HEK293 (cell line): ENCODE results near the gene EPB41L5.
A peak's percentile ranks its signal among the peaks of the same experiment; 100 is the strongest.

Experiments
- CTCF ChIA-PET: fragments of 350-600 bp; formaldehyde crosslinking; extraction: SDS; loops from one replicate; lab custom pipeline; 2021; ENCODE audit warnings: antibody characterized with exemption; lab: Yijun Ruan, JAX
- POLR2A ChIA-PET: fragments of 300-600 bp; formaldehyde crosslinking; extraction: SDS; loops from one replicate; lab custom pipeline; 2020; ENCODE audit warnings: antibody characterized with exemption, inconsistent platforms; lab: Yijun Ruan, JAX
- H3K27ac ChIP-seq: fragments of 200-500 bp; sonication (Bioruptor generic); 2 replicates; pipeline ENCODE4 v1.5.1; 2014; ENCODE audit warnings: low read depth, low read length, control low read depth, inconsistent platforms; ENCODE audit errors: extremely low read depth
- H3K36me3 ChIP-seq, 2 experiments: fragments of 200-500 bp in 1 of 2; sonication (Bioruptor generic) in 1 of 2; 1 replicate in 1 of 2; 2 replicates in 1 of 2; pipeline ENCODE4 v1.5.1; 2014 to 2017; ENCODE audit warnings: inconsistent platforms in 2 of 2, low read length in 2 of 2; ENCODE audit not compliant: control insufficient read depth in 2 of 2, insufficient read depth in 1 of 2
- H3K4me1 ChIP-seq: fragments of 200-500 bp; sonication (Bioruptor generic); 2 replicates; pipeline ENCODE4 v1.5.1; 2014; ENCODE audit warnings: mild to moderate bottlenecking, low read length, inconsistent platforms; ENCODE audit not compliant: control insufficient read depth, insufficient read depth
- H3K4me3 ChIP-seq: 2 replicates; pipeline ENCODE4 v1.5.1; 2011; ENCODE audit warnings: low read depth, mild to moderate bottlenecking, control low read depth, low read length, moderate library complexity
- H3K9me3 ChIP-seq: fragments of 200-500 bp; sonication (Bioruptor generic); 2 replicates; pipeline ENCODE4 v1.5.1; 2014; ENCODE audit warnings: low read depth, low read length, inconsistent platforms; ENCODE audit not compliant: control insufficient read depth, insufficient read depth
- BCL11B ChIP-seq: fragments of 450-650 bp; formaldehyde crosslinking; IDR thresholded peaks from 2 replicates; pipeline ENCODE4 v1.5.1; 2016; ENCODE audit warnings: low read depth, missing biosample characterization, missing genetic modification characterization
- GLIS2 ChIP-seq: fragments of 450-650 bp; formaldehyde crosslinking; IDR thresholded peaks from 2 replicates; pipeline ENCODE4 v1.5.1; 2016; ENCODE audit warnings: missing biosample characterization, missing genetic modification characterization
- IKZF3 ChIP-seq: fragments of 450-650 bp; IDR thresholded peaks from 2 replicates; pipeline ENCODE4 v1.5.0; 2018; ENCODE audit warnings: missing biosample characterization, mild to moderate bottlenecking, missing genetic modification characterization, moderate library complexity
- MYNN ChIP-seq: fragments of 450-650 bp; formaldehyde crosslinking; IDR thresholded peaks from 2 replicates; pipeline ENCODE4 v1.5.1; 2016; ENCODE audit warnings: missing biosample characterization, missing genetic modification characterization, borderline replicate concordance
- TCF7L2 ChIP-seq: IDR thresholded peaks from 2 replicates; pipeline ENCODE4 v1.6.1; 2011; ENCODE audit warnings: low read depth, mild to moderate bottlenecking, inconsistent platforms, low read length, moderate library complexity, borderline replicate concordance
- ZBTB8A ChIP-seq: fragments of 450-650 bp; formaldehyde crosslinking; IDR thresholded peaks from 2 replicates; pipeline ENCODE4 v1.5.1; 2016; ENCODE audit warnings: missing biosample characterization, missing genetic modification characterization
- ZIC2 ChIP-seq: fragments of 450-650 bp; formaldehyde crosslinking; IDR thresholded peaks from 2 replicates; pipeline ENCODE4 v1.5.1; 2016; ENCODE audit warnings: missing biosample characterization, missing genetic modification characterization
- ZNF138 ChIP-seq: fragments of 450-650 bp; formaldehyde crosslinking; IDR thresholded peaks from 2 replicates; pipeline ENCODE4 v1.5.1; 2016; ENCODE audit warnings: missing biosample characterization, missing genetic modification characterization, borderline replicate concordance
- ZNF211 ChIP-seq: fragments of 450-650 bp; formaldehyde crosslinking; IDR thresholded peaks from 2 replicates; pipeline ENCODE4 v1.5.1; 2016; ENCODE audit warnings: low read depth, missing biosample characterization, missing genetic modification characterization
- ZNF24 ChIP-seq: fragments of 450-650 bp; formaldehyde crosslinking; IDR thresholded peaks from 2 replicates; pipeline ENCODE4 v1.5.1; 2016; ENCODE audit warnings: missing biosample characterization, missing genetic modification characterization
- ZNF366 ChIP-seq: fragments of 450-650 bp; formaldehyde crosslinking; conservative IDR thresholded peaks from 2 replicates; pipeline ENCODE4 v1.5.1; 2016; ENCODE audit warnings: missing biosample characterization, missing genetic modification characterization
- ZNF629 ChIP-seq: fragments of 450-650 bp; formaldehyde crosslinking; IDR thresholded peaks from 2 replicates; pipeline ENCODE4 v1.5.1; 2017; ENCODE audit warnings: missing biosample characterization, missing genetic modification characterization
- ZNF707 ChIP-seq: fragments of 450-650 bp; formaldehyde crosslinking; IDR thresholded peaks from 2 replicates; pipeline ENCODE4 v1.5.1; 2016; ENCODE audit warnings: missing biosample characterization, missing genetic modification characterization
- ZNF843 ChIP-seq: fragments of 450-650 bp; formaldehyde crosslinking; IDR thresholded peaks from 2 replicates; pipeline ENCODE4 v1.5.1; 2016; ENCODE audit warnings: missing biosample characterization, missing genetic modification characterization

Gene EPB41L5

DNA sequence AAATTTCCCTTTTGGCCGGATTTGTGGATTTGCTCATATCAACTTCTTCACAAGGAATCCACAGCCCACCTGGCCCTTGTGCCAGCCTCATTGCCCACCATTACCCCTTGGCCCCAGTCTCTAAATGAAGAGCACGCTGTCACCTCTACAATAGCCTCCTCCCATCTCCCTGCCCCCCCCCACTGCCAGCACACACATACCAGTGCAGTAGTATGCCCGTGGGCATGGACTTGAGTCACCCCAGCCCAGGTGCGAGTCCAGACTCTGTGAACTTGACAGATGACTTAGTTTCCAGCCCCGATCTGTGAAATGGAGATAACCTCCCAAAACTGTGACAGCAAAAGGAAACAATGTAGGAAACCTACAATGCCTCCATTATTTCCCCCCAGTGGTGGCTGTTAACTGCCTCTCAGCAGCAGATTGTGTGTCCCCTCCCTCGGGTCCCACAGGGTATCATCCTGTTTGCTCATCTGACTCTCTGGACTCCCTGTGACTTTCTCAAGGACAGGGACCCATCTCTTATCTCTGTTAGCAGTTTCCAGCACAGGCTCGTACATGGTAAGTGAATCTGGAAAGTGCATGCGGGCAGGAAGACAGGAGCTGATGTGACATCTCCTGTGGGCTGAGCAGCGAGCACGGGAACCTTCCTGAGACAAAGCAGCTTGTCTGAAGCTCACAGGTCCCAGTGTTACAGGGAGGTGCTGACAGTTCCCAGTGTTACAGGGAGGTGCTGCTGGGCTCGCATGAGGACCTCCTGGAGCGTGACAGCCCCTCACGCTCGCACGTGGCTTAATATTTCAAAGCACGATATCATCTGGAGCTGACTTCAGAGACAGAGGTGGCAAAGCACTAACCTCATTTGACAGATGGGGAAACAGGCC, 214.5 kb downstream of the EPB41L5 start:
- ChIA-PET CTCF (interaction anchor here (1.2 kb wide), 1 partner anchor 86 kb away, joined by 7 read pairs; no protein-coding TSS in a partner anchor), POLR2A (no interaction called here)
- H3K27ac ChIP-seq: no peak overlapping the region
- no peak overlapping the region for H3K4me3 ChIP-seq
- peaks cover 0 to 2% of the 10 kb centered on the region in 2 experiments; a peak in 1 of 3 replicates for H3K36me3 ChIP-seq
- no peaks in the 10 kb centered on the region for H3K9me3 ChIP-seq
- no peaks in the 10 kb centered on the region for H3K4me1 ChIP-seq
- TF ChIP-seq ZNF211 (tag by site-specific recombination) (no peak), MYNN (tag by site-specific recombination) (no peak), ZNF24 (tag by site-specific recombination) (no peak), BCL11B (no peak), GLIS2 (tag by site-specific recombination) (no peak), ZNF843 (tag by site-specific recombination) (no peak), ZNF707 (tag by site-specific recombination) (no peak), ZIC2 (tag by site-specific recombination) (peak; percentile 18; the same call in 1 of the 2 replicates)
- TF ChIP-seq, all 188 proteins: peak for 1

DNA sequence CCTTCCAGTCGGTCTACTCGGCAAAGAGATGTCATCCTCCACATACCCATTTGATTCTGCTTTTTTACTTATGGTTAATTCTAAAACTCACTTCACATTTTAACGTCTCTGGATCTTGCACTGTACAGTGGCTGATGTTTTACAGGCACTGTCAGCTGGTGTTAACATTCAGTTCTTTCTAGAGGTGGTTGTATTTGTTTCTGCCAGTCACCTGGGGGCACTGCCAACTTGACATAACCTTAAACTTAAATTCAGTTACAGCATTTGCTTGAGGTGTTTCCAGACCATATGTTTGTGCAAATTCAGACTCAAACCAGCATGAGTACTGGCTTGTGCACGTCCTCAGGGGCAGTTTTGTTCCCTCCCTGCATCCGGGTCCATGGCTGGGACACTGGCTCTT, 215.6 kb downstream of the EPB41L5 start:
- CTCF ChIA-PET: interaction anchor here (0.6 to 1.2 kb wide), 2 partner anchors 85 to 107 kb away, joined by 3 to 7 read pairs; no protein-coding TSS in a partner anchor
- Histone ChIP-seq H3K36me3 (no peaks in the 10 kb centered on the region), H3K4me1 (no peaks in the 10 kb centered on the region), H3K9me3 (no peaks in the 10 kb centered on the region), H3K4me3 (no peak overlapping the region), H3K27ac (no peak overlapping the region)
- TF ChIP-seq ZBTB8A (tag by site-specific recombination) (no peak), TCF7L2 (no peak), ZNF629 (tag by site-specific recombination) (no peak), ZNF366 (tag by site-specific recombination) (no peak), ZNF138 (tag by site-specific recombination) (no peak), IKZF3 (tag by site-specific recombination) (no peak)
- POLR2A ChIA-PET: no interaction called here
